Liver (tissue), 9 donors: Measurements from ENCODE around the gene CSNK1G3. TPM values are rescaled to one million over a fixed set of nuclear protein-coding genes. Genes with fewer than 3 reads are reported as not detected.

Experiments used
- DNase-seq: peaks from one replicate; pipeline ENCODE4 v3.0.0-alpha.2; 2017; ENCODE audit warnings: low spot score
- H3K27ac ChIP-seq, 2 donors: one replicate each; pipeline ENCODE4 v1.7.0; 2013; ENCODE audit warnings: inconsistent platforms in 2 of 2, low read length in 2 of 2, control low read depth in 1 of 2, low read depth in 1 of 2, mild to moderate bottlenecking in 1 of 2
- H3K27me3 ChIP-seq, 4 donors: one replicate each; pipeline versions ENCODE4 v1.6.1 to v1.7.0; 2013; ENCODE audit warnings: low read length in 3 of 4, inconsistent platforms in 1 of 4, mild to moderate bottlenecking in 1 of 4, moderate library complexity in 1 of 4; ENCODE audit not compliant: control insufficient read depth in 4 of 4, insufficient read depth in 4 of 4
- H3K36me3 ChIP-seq, 4 donors: one replicate each; pipeline versions ENCODE4 v1.6.1 to v1.7.0; 2013; ENCODE audit warnings: low read length in 3 of 4, mild to moderate bottlenecking in 3 of 4, low read depth in 1 of 4, moderate library complexity in 1 of 4; ENCODE audit not compliant: control insufficient read depth in 4 of 4, insufficient read depth in 3 of 4
- H3K4me1 ChIP-seq, 4 donors: one replicate each; pipeline versions ENCODE4 v1.6.1 to v1.7.0; 2013; ENCODE audit warnings: low read length in 3 of 4, mild to moderate bottlenecking in 3 of 4, moderate library complexity in 1 of 4; ENCODE audit not compliant: control insufficient read depth in 4 of 4, insufficient read depth in 4 of 4
- H3K4me3 ChIP-seq, 3 donors: one replicate each; pipeline versions ENCODE4 v1.6.1 to v1.7.0; 2013; ENCODE audit warnings: low read length in 3 of 3, control low read depth in 1 of 3, low read depth in 1 of 3, mild to moderate bottlenecking in 1 of 3
- H3K9ac ChIP-seq, 2 donors: one replicate each; pipeline ENCODE4 v1.7.0; 2013; ENCODE audit warnings: low read length in 2 of 2, mild to moderate bottlenecking in 2 of 2, moderate library complexity in 2 of 2, control low read depth in 1 of 2, low read depth in 1 of 2
- H3K9me3 ChIP-seq, 4 donors: one replicate each; pipeline versions ENCODE4 v1.6.1 to v1.7.0; 2013; ENCODE audit warnings: low read length in 3 of 4; ENCODE audit not compliant: control insufficient read depth in 4 of 4
- ATF3 ChIP-seq: IDR thresholded peaks from 2 replicates; pipeline ENCODE4 v1.6.1; 2016; ENCODE audit warnings: antibody characterized with exemption
- EGR1 ChIP-seq, 2 donors: IDR thresholded peaks; 2 replicates each; pipeline ENCODE4 v1.6.1; 2016 to 2018; ENCODE audit warnings: antibody characterized with exemption in 2 of 2, low read depth in 2 of 2
- FOXA1 ChIP-seq: IDR thresholded peaks from 2 replicates; pipeline ENCODE4 v1.6.1; 2016; ENCODE audit warnings: antibody characterized with exemption
- FOXA2 ChIP-seq: IDR thresholded peaks from 2 replicates; pipeline ENCODE4 v1.6.1; 2016; ENCODE audit warnings: antibody characterized with exemption
- GABPA ChIP-seq, 2 donors: IDR thresholded peaks in 1 of 2; conservative IDR thresholded peaks in 1 of 2; 2 replicates each; pipeline ENCODE4 v1.6.1; 2016; ENCODE audit warnings: antibody characterized with exemption in 2 of 2, mild to moderate bottlenecking in 1 of 2, moderate library complexity in 1 of 2
- HNF4A ChIP-seq, 2 donors: conservative IDR thresholded peaks; 2 replicates each; pipeline ENCODE4 v1.6.1; 2016; ENCODE audit warnings: antibody characterized with exemption in 2 of 2, mild to moderate bottlenecking in 2 of 2
- JUND ChIP-seq, 2 donors: IDR thresholded peaks; 2 replicates each; pipeline ENCODE4 v1.6.1; 2016; ENCODE audit warnings: antibody characterized with exemption in 2 of 2
- NR2F2 ChIP-seq: IDR thresholded peaks from 2 replicates; pipeline ENCODE4 v1.6.1; 2016; ENCODE audit warnings: antibody characterized with exemption
- RAD21 ChIP-seq, 2 donors: IDR thresholded peaks; 2 replicates each; pipeline ENCODE4 v1.6.1; 2016; ENCODE audit warnings: antibody characterized with exemption in 2 of 2, mild to moderate bottlenecking in 2 of 2
- REST ChIP-seq: IDR thresholded peaks from 2 replicates; pipeline ENCODE4 v1.6.1; 2016; ENCODE audit warnings: antibody characterized with exemption, mild to moderate bottlenecking
- RXRA ChIP-seq, 2 donors: IDR thresholded peaks; 2 replicates each; pipeline ENCODE4 v1.6.1; 2017 to 2018; ENCODE audit warnings: antibody characterized with exemption in 2 of 2, mild to moderate bottlenecking in 1 of 2
- SP1 ChIP-seq: IDR thresholded peaks from 2 replicates; pipeline ENCODE4 v1.6.1; 2018; ENCODE audit warnings: antibody characterized with exemption, mild to moderate bottlenecking
- TAF1 ChIP-seq: conservative IDR thresholded peaks from 2 replicates; pipeline ENCODE4 v1.6.1; 2016; ENCODE audit warnings: antibody characterized with exemption, mild to moderate bottlenecking
- YY1 ChIP-seq: IDR thresholded peaks from 2 replicates; pipeline ENCODE4 v1.6.1; 2016; ENCODE audit warnings: antibody characterized with exemption, mild to moderate bottlenecking
- ZBTB33 ChIP-seq: IDR thresholded peaks from 2 replicates; pipeline ENCODE4 v1.6.1; 2016; ENCODE audit warnings: antibody characterized with exemption
- WGBS: extraction: QIAGEN DNeasy Blood & Tissue Kit; methylation state at CpG from one replicate; pipeline ENCODE4 v1.1.7; 2013; 5-methylcytosine and 5-hydroxymethylcytosine counted together
- polyA plus RNA-seq, 2 donors: library from polyadenylated mRNA; stranded (reverse) in 1 of 2; unstranded in 1 of 2; fragments of 200-250 nt in 1 of 2; fragments of >200 nt in 1 of 2; fragmentation: Nextera tagmentation in 1 of 2; extraction: Ambion mirVana in 1 of 2; gene quantifications; one replicate each; pipeline versions ENCODE4 v1.2.1 to v1.2.3, GENCODE V29; 2013 to 2015
- total RNA-seq, 2 donors: library from RNA; depleted of rRNA; stranded (reverse); fragments of >200 nt; gene quantifications; one replicate each; pipeline ENCODE4 v1.2.3, GENCODE V29; 2014
- TF ChIP-seq, protein P1 (sequence below): fragments of 150-350 bp; IDR thresholded peaks from 2 replicates; pipeline ENCODE4 v1.5.1; 2017; ENCODE audit warnings: improper control_type of control experiment, low read depth, low read length; ENCODE audit not compliant: missing input control
- donor health status: healthy.
- donor health status: healthy.
- donor health status: healthy.
- donor health status: healthy.
- donor health status: healthy.

Gene CSNK1G3
- total and polyA plus RNA-seq, 4 donors = 6.8 to 28.9 (median 15.4) TPM

DNA sequence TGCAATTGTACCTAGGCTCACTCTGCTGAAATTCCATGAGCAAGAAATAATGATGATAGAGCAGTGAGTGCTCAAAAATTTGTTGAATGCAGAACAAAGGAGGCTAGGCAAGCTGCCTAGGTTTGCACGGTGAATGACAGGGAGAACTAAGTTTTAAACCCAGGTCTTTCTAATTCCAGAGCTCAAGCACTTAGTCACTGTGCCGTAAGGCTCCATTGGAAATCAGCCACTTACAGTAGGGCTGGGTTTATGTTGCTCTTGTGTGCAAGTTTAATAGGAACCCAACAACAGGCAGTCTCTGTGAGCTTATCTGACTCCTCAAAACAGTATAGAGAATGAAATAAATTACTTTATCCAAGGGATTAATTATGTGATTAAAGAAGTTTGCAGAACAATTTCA is 147.0 kb downstream of the CSNK1G3 start:
- TF ChIP-seq RXRA (IDR thresholded peaks at IDR 0.05) (no peak), SP1 (no peak), NR2F2 (no peak), RAD21 (IDR thresholded peaks at IDR 0.05) (no peak), ATF3 (no peak), YY1 (no peak), TAF1 (no peak), FOXA1 (no peak), GABPA (IDR thresholded peaks at IDR 0.05 in 1 of 2, conservative IDR thresholded peaks at IDR 0.05 in 1 of 2) (no peak), JUND (IDR thresholded peaks at IDR 0.05) (no peak), HNF4A (conservative IDR thresholded peaks at IDR 0.05) (no peak), ZBTB33 (no peak), FOXA2 (no peak)
- TF ChIP-seq, protein P1, sequence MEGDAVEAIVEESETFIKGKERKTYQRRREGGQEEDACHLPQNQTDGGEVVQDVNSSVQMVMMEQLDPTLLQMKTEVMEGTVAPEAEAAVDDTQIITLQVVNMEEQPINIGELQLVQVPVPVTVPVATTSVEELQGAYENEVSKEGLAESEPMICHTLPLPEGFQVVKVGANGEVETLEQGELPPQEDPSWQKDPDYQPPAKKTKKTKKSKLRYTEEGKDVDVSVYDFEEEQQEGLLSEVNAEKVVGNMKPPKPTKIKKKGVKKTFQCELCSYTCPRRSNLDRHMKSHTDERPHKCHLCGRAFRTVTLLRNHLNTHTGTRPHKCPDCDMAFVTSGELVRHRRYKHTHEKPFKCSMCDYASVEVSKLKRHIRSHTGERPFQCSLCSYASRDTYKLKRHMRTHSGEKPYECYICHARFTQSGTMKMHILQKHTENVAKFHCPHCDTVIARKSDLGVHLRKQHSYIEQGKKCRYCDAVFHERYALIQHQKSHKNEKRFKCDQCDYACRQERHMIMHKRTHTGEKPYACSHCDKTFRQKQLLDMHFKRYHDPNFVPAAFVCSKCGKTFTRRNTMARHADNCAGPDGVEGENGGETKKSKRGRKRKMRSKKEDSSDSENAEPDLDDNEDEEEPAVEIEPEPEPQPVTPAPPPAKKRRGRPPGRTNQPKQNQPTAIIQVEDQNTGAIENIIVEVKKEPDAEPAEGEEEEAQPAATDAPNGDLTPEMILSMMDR = no peak
- no peak overlapping the region for H3K9ac ChIP-seq
- H3K27ac ChIP-seq = no peak overlapping the region
- H3K36me3 ChIP-seq = no peaks in the 10 kb centered on the region
- no peaks in the 10 kb centered on the region for H3K4me1 ChIP-seq
- no peaks in the 10 kb centered on the region for H3K9me3 ChIP-seq
- WGBS = 93% methylated on average over 2 of the region's 2 CpGs
- H3K27me3 ChIP-seq = no peaks in the 10 kb centered on the region
- no peak for DNase-seq
- no peak overlapping the region for H3K4me3 ChIP-seq

GRCh38 chr5:123659495-123659894 is 147.5 kb downstream of the CSNK1G3 start:
- Histone ChIP-seq H3K27ac (no peak overlapping the region), H3K4me1 (no peaks in the 10 kb centered on the region), H3K4me3 (no peak overlapping the region), H3K9me3 (no peaks in the 10 kb centered on the region), H3K27me3 (no peaks in the 10 kb centered on the region), H3K36me3 (no peaks in the 10 kb centered on the region), H3K9ac (no peak overlapping the region)
- WGBS = 56% methylated on average over 2 of the region's 2 CpGs
- DNase-seq = no peak
- no peak for TF ChIP-seq JUND (IDR thresholded peaks at IDR 0.05)

- Histone ChIP-seq H3K9ac (no peak overlapping the region), H3K4me3 (no peak overlapping the region), H3K36me3 (no peaks in the 10 kb centered on the region), H3K4me1 (no peaks in the 10 kb centered on the region), H3K27me3 (no peaks in the 10 kb centered on the region), H3K9me3 (peaks cover 0 to 6% (median 0%) of the 10 kb centered on the region in 4 donors), H3K27ac (no peak overlapping the region)
- 96% methylated on average over 1 of the region's 1 CpG for WGBS
- no peak for DNase-seq
- TF ChIP-seq RXRA (IDR thresholded peaks at IDR 0.05) (no peak), FOXA2 (no peak), YY1 (no peak), REST (no peak), RAD21 (IDR thresholded peaks at IDR 0.05) (no peak), JUND (IDR thresholded peaks at IDR 0.05) (no peak), EGR1 (IDR thresholded peaks at IDR 0.05; ENCODE audit: low read depth in 2 of 2) (no peak), TAF1 (no peak), NR2F2 (no peak), ATF3 (no peak)
- TF ChIP-seq, protein P1 = no peak
Measured at GRCh38 chr5:123664961-123665360, 153.0 kb downstream of the CSNK1G3 start.
